ENCODE results near the gene POLD4. TPM values are rescaled to one million over a fixed set of nuclear protein-coding genes. Genes with fewer than 3 reads are reported as not detected.

The POLD4 gene
- total RNA-seq, 1 experiment from 2014 or later: 44.2 TPM

- Histone ChIP-seq H3K27ac (ENCODE audit: low read depth, low read length) (no peak overlapping the region), H3K9ac (ENCODE audit: low read length) (no peak overlapping the region), H3K9me3 (ENCODE audit: control insufficient read depth in 1 of 2, insufficient read depth in 1 of 2, low read depth in 1 of 2, low read length in 2 of 2) (no peaks in the 10 kb centered on the region), H3K36me3 (ENCODE audit: control insufficient read depth in 1 of 2, insufficient read depth in 2 of 2, low read length in 2 of 2) (no peaks in the 10 kb centered on the region; a peak in 1 of 4 replicates), H3K4me2 (ENCODE audit: low read length) (no peak overlapping the region), H3K79me2 (ENCODE audit: insufficient read depth, low read length) (no peaks in the 10 kb centered on the region), H3K27me3 (ENCODE audit: insufficient read depth, low read length) (no peaks in the 10 kb centered on the region), H3K9me2 (ENCODE audit: insufficient read depth) (no peaks in the 10 kb centered on the region), H3K4me3 (replicated peaks in 1 of 2; ENCODE audit: low read depth in 1 of 2, low read length in 2 of 2) (no peak overlapping the region), H3K4me1 (ENCODE audit: control insufficient read depth in 1 of 2, insufficient read depth in 2 of 2, low read length in 2 of 2) (no peaks in the 10 kb centered on the region), H4K20me1 (ENCODE audit: insufficient read depth) (no peaks in the 10 kb centered on the region), H2AFZ (ENCODE audit: low read depth, low read length, poor library complexity, severe bottlenecking) (no peak overlapping the region)
- intact Hi-C loops (cut with micrococcal nuclease): no loop called here
- POLR2A ChIA-PET: no interaction called here
- ATAC-seq: no peak
- CTCF ChIA-PET: interaction anchor here (1.3 to 2.2 kb wide), 2 partner anchors 10 to 14 kb away, joined by 3 to 5 read pairs; no protein-coding TSS in a partner anchor
- TF ChIP-seq CBX3 (IDR thresholded peaks at IDR 0.05; ENCODE audit: low read depth) (no peak), RAD21 (IDR thresholded peaks at IDR 0.05; ENCODE audit: low read depth) (no peak), EGR1 (IDR thresholded peaks at IDR 0.05; ENCODE audit: low read depth) (no peak), POLR2A (IDR thresholded peaks at IDR 0.05; ENCODE audit: borderline replicate concordance, extremely low read depth, insufficient read depth, insufficient read length) (no peak), POLR2AphosphoS5 (IDR thresholded peaks at IDR 0.05; ENCODE audit: low read depth, low read length) (no peak), EZH2 (IDR thresholded peaks at IDR 0.05) (no peak), FOSL1 (IDR thresholded peaks at IDR 0.05; ENCODE audit: low read depth) (no peak), ZNF274 (IDR thresholded peaks at IDR 0.05; ENCODE audit: low read depth, low read length) (no peak), ZBTB33 (IDR thresholded peaks at IDR 0.05; ENCODE audit: extremely low read depth, insufficient replicate concordance, low read length) (no peak), SIN3A (IDR thresholded peaks at IDR 0.05; ENCODE audit: low read depth) (no peak), SP1 (IDR thresholded peaks at IDR 0.05; ENCODE audit: low read depth) (no peak), MAX (IDR thresholded peaks at IDR 0.05) (no peak), YY1 (IDR thresholded peaks at IDR 0.05; ENCODE audit: extremely low read depth, insufficient replicate concordance, low read depth, low read length) (no peak), TCF7L2 (IDR thresholded peaks at IDR 0.05; ENCODE audit: borderline replicate concordance, extremely low read depth, insufficient read depth, insufficient read length) (no peak), JUND (IDR thresholded peaks at IDR 0.05) (no peak), SRF (IDR thresholded peaks at IDR 0.05; ENCODE audit: low read depth) (no peak), ZFX (IDR thresholded peaks at IDR 0.05) (no peak), ELF1 (IDR thresholded peaks at IDR 0.05; ENCODE audit: borderline replicate concordance, low read depth) (no peak)
- no peak for DNase-seq (ENCODE audit: low read depth, low spot score)
- no TSS peak for BruUV-seq (replicated peaks)
- RAD21 ChIA-PET (ENCODE audit: low non-redundant PET in 1 of 2, low total read pairs in 2 of 2, uncharacterized antibody in 2 of 2, unreplicated experiment in 2 of 2): no interaction called here
Observed at GRCh38 chr11:67337257-67337656, 16.1 kb downstream of the POLD4 start.
